Kidney (tissue), 14 donors: ENCODE data around the gene MPZL1. TPM values are rescaled to one million over a fixed set of nuclear protein-coding genes. Genes with fewer than 3 reads are reported as not detected.

Experiments used
- DNase-seq, 5 donors: peaks; one replicate each; pipeline ENCODE4 v3.0.0-alpha.2; 2013 to 2020
- FAIRE-seq: peaks from 2 replicates; lab custom pipeline; 2012; peaks lifted over from hg19 to GRCh38; lab: Jason Lieb, UNC
- H3K27ac ChIP-seq, 2 donors: one replicate each; pipeline ENCODE4 v1.7.0; 2013; ENCODE audit warnings: low read depth in 2 of 2, low read length in 2 of 2, inconsistent platforms in 1 of 2
- H3K27me3 ChIP-seq: one replicate; pipeline ENCODE4 v1.7.1; 2013; ENCODE audit warnings: low read length, inconsistent platforms; ENCODE audit not compliant: control insufficient read depth, insufficient read depth
- H3K36me3 ChIP-seq, 3 donors: one replicate each; pipeline versions ENCODE4 v1.7.0 to v1.7.1; 2013; ENCODE audit warnings: low read length in 3 of 3, control low read depth in 1 of 3, inconsistent platforms in 1 of 3; ENCODE audit not compliant: insufficient read depth in 3 of 3, control insufficient read depth in 2 of 3
- H3K4me1 ChIP-seq, 3 donors: one replicate each; pipeline versions ENCODE4 v1.7.0 to v1.7.1; 2013; ENCODE audit warnings: low read length in 3 of 3, inconsistent platforms in 1 of 3, low read depth in 1 of 3; ENCODE audit not compliant: control insufficient read depth in 2 of 3, insufficient read depth in 2 of 3
- H3K4me3 ChIP-seq, 3 donors: one replicate each; pipeline versions ENCODE4 v1.7.0 to v1.8.1; 2013; ENCODE audit warnings: low read length in 3 of 3, control low read depth in 1 of 3, inconsistent platforms in 1 of 3
- H3K9ac ChIP-seq, 3 donors: one replicate each; pipeline versions ENCODE4 v1.7.0 to v1.7.1; 2013; ENCODE audit warnings: low read length in 3 of 3, control low read depth in 1 of 3, inconsistent platforms in 1 of 3
- H3K9me3 ChIP-seq, 3 donors: one replicate each; pipeline versions ENCODE4 v1.7.0 to v1.7.1; 2013; ENCODE audit warnings: low read length in 3 of 3, control low read depth in 1 of 3, inconsistent platforms in 1 of 3; ENCODE audit not compliant: control insufficient read depth in 2 of 3, insufficient read depth in 1 of 3
- CTCF ChIP-seq: IDR thresholded peaks from 3 replicates; pipeline ENCODE4 v1.5.1; 2012; ENCODE audit warnings: mild to moderate bottlenecking, moderate library complexity, borderline replicate concordance; ENCODE audit not compliant: insufficient read depth; ENCODE audit errors: extremely low read depth
- intact Hi-C: fragments of 100-400 bp; cut with DNase I; formaldehyde crosslinking; loops from one replicate; pipeline ENCODE4 v1.11.1; 2022
- polyA plus RNA-seq: library from polyadenylated mRNA; stranded (reverse); fragments of 350-450 nt; fragmentation: Illumina TruSeq; extraction: RNeasy Lipid Tissue Mini Kit (QIAGEN cat#74804); gene quantifications from one replicate; pipeline ENCODE4 v1.2.3, GENCODE V29; 2014; ENCODE audit warnings: low read depth, low replicate concordance; ENCODE audit not compliant: insufficient read depth
- total RNA-seq: library from RNA; stranded (reverse); fragmentation: NEBNext Ultra II Directional; extraction: Animal tissue kit (Norgen Biotek cat#: 25700); gene quantifications from one replicate; pipeline ENCODE4 v1.2.1, GENCODE V29; 2021
- donor health status: control.
- donor health status: control.
- donor health status: control.
- donor health status: control.
- donor health status: control.
- donor health status: DM: yes; HTN: yes; CAD: no.
- donor health status: Normal renal cell carcinoma (clear cell type).

Gene MPZL1
- total and polyA plus RNA-seq, 2 donors from 2014 or later = 42.1 to 98.3 TPM

- no peak for TF ChIP-seq CTCF
- no peaks in the 10 kb centered on the region for H3K27me3 ChIP-seq
- FAIRE-seq (no peak), DNase-seq (no peak)
- peaks cover 3 to 16% (median 7%) of the 10 kb centered on the region in 3 donors for H3K36me3 ChIP-seq
- no peak overlapping the region for H3K4me3 ChIP-seq
- no peaks in the 10 kb centered on the region for H3K9me3 ChIP-seq
- no peak overlapping the region for H3K9ac ChIP-seq
- intact Hi-C loops = no loop called here
- H3K4me1 ChIP-seq = no peaks in the 10 kb centered on the region
- no peak overlapping the region for H3K27ac ChIP-seq
Observed at GRCh38 chr1:167775178-167775577, 53.4 kb downstream of the MPZL1 start.

- no peak for TF ChIP-seq CTCF
- no peak overlapping the region for H3K4me3 ChIP-seq
- H3K36me3 ChIP-seq = peaks cover 3 to 18% (median 7%) of the 10 kb centered on the region in 3 donors
- intact Hi-C loops = no loop called here
- DNase-seq = no peak
- H3K9ac ChIP-seq = no peak overlapping the region
- H3K9me3 ChIP-seq = no peaks in the 10 kb centered on the region
- H3K4me1 ChIP-seq = no peaks in the 10 kb centered on the region
- no peaks in the 10 kb centered on the region for H3K27me3 ChIP-seq
- H3K27ac ChIP-seq = no peak overlapping the region
- no peak for FAIRE-seq
Observed at GRCh38 chr1:167776151-167776550, 54.4 kb downstream of the MPZL1 start.

- H3K9ac ChIP-seq = no peak overlapping the region
- FAIRE-seq = no peak
- no peaks in the 10 kb centered on the region for H3K4me1 ChIP-seq
- H3K36me3 ChIP-seq = peaks cover 3 to 19% (median 7%) of the 10 kb centered on the region in 3 donors
- no peaks in the 10 kb centered on the region for H3K27me3 ChIP-seq
- no peak overlapping the region for H3K27ac ChIP-seq
- DNase-seq = no peak
- no peaks in the 10 kb centered on the region for H3K9me3 ChIP-seq
- H3K4me3 ChIP-seq = no peak overlapping the region
- intact Hi-C loops = no loop called here
- TF ChIP-seq CTCF = no peak
Observed at GRCh38 chr1:167776616-167777268, 55.0 kb downstream of the MPZL1 start.

DNA sequence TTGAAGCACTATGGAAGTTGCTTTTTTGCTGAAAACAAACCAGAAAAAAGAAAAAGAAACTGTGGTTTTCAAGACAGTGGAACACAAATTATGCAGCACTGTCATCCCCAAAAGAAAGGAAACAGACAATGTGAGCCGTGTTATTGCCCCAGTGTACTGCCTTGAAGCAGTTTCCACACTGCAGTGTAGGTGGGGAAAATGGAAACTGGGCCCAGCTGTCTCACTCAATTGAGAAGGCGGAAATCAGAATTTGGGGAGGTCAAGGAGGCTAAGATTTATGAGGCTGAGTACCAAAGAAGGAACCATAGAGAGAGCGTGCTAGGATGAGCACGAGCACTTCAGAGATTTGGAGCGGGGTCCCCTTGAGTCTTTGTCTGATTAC, 55.5 kb downstream of the MPZL1 start:
- intact Hi-C loops = no loop called here
- TF ChIP-seq CTCF = no peak
- H3K27ac ChIP-seq = no peak overlapping the region
- FAIRE-seq (no peak), DNase-seq (no peak)
- H3K9ac ChIP-seq = no peak overlapping the region
- H3K4me1 ChIP-seq = no peaks in the 10 kb centered on the region
- H3K36me3 ChIP-seq = peaks cover 3 to 19% (median 7%) of the 10 kb centered on the region in 3 donors
- no peaks in the 10 kb centered on the region for H3K27me3 ChIP-seq
- H3K4me3 ChIP-seq = no peak overlapping the region
- no peaks in the 10 kb centered on the region for H3K9me3 ChIP-seq
